Ascending aorta (tissue), 2 donors: ENCODE measurements around the gene METRN. TPM values are rescaled to one million over a fixed set of nuclear protein-coding genes. Genes with fewer than 3 reads are reported as not detected.

ENCODE experiments used
- DNase-seq, 2 donors: peaks; one replicate each; pipeline ENCODE4 v3.0.0-alpha.2; 2019; ENCODE audit warnings: low spot score in 2 of 2
- H3K27ac ChIP-seq, 2 donors: fragments of 200-600 bp; sonication (generic); one replicate each; pipeline ENCODE4 v1.5.1; 2016 to 2017; ENCODE audit warnings: mild to moderate bottlenecking in 1 of 2
- H3K27me3 ChIP-seq: fragments of 200-600 bp; sonication (generic); one replicate; pipeline ENCODE4 v1.5.1; 2017
- H3K36me3 ChIP-seq, 2 donors: fragments of 200-600 bp; sonication (generic); one replicate each; pipeline ENCODE4 v1.5.1; 2016
- H3K4me1 ChIP-seq, 2 donors: fragments of 200-600 bp; sonication (generic); one replicate each; pipeline ENCODE4 v1.5.1; 2016 to 2017; ENCODE audit warnings: mild to moderate bottlenecking in 1 of 2
- H3K4me3 ChIP-seq, 2 donors: fragments of 200-600 bp; sonication (generic); one replicate each; pipeline ENCODE4 v1.5.1; 2016 to 2017; ENCODE audit warnings: mild to moderate bottlenecking in 1 of 2
- H3K9me3 ChIP-seq, 2 donors: fragments of 200-600 bp; sonication (generic); one replicate each; pipeline ENCODE4 v1.5.1; 2016
- intact Hi-C: fragments of 100-400 bp; cut with DNase I; formaldehyde crosslinking; loops from one replicate; pipeline ENCODE4 v1.15.1; 2023
- total RNA-seq: library from RNA; depleted of rRNA; stranded (reverse); fragments of >200 nt; gene quantifications from one replicate; pipeline ENCODE4 v1.1.0, GENCODE V29; 2016
- TF ChIP-seq, protein P1 (sequence below), 3 experiments: fragments of 200-600 bp in 2 of 3; fragments of 450-650 bp in 1 of 3; sonication (generic) in 2 of 3; IDR thresholded peaks; one replicate each; pipeline ENCODE4 v1.5.1; 2016 to 2019; ENCODE audit warnings: antibody characterized with exemption in 3 of 3, mild to moderate bottlenecking in 1 of 3, moderate library complexity in 1 of 3

The METRN gene
- total RNA-seq, 1 donor from 2014 or later, result 118 TPM

- no peaks in the 10 kb centered on the region for H3K9me3 ChIP-seq
- H3K27me3 ChIP-seq, result peaks cover 38% of the 10 kb centered on the region
- DNase-seq, result no peak
- no peak overlapping the region for H3K27ac ChIP-seq
- TF ChIP-seq, protein P1, sequence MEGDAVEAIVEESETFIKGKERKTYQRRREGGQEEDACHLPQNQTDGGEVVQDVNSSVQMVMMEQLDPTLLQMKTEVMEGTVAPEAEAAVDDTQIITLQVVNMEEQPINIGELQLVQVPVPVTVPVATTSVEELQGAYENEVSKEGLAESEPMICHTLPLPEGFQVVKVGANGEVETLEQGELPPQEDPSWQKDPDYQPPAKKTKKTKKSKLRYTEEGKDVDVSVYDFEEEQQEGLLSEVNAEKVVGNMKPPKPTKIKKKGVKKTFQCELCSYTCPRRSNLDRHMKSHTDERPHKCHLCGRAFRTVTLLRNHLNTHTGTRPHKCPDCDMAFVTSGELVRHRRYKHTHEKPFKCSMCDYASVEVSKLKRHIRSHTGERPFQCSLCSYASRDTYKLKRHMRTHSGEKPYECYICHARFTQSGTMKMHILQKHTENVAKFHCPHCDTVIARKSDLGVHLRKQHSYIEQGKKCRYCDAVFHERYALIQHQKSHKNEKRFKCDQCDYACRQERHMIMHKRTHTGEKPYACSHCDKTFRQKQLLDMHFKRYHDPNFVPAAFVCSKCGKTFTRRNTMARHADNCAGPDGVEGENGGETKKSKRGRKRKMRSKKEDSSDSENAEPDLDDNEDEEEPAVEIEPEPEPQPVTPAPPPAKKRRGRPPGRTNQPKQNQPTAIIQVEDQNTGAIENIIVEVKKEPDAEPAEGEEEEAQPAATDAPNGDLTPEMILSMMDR (IDR thresholded peaks at IDR 0.05), result no peak
- no peaks in the 10 kb centered on the region for H3K36me3 ChIP-seq
- H3K4me1 ChIP-seq, result peaks cover 6 to 7% of the 10 kb centered on the region in 2 donors
- intact Hi-C loops, result no loop called here
- H3K4me3 ChIP-seq, result no peak overlapping the region
These were observed 15.8 kb upstream of the METRN start for GRCh38 chr16:698911-699671.

- intact Hi-C loops, result no loop called here
- Histone ChIP-seq H3K4me3 (no peak overlapping the region), H3K27ac (no peak overlapping the region), H3K36me3 (no peaks in the 10 kb centered on the region), H3K9me3 (no peaks in the 10 kb centered on the region), H3K4me1 (peaks cover 0 to under 1% of the 10 kb centered on the region in 2 donors), H3K27me3 (peaks cover 29% of the 10 kb centered on the region)
- TF ChIP-seq, protein P1 (IDR thresholded peaks at IDR 0.05), result no peak
- no peak for DNase-seq
These were observed 14.0 kb upstream of the METRN start for GRCh38 chr16:700684-701584.

GRCh38 chr16:702341-702740 is 12.6 kb upstream of the METRN start:
- TF ChIP-seq, protein P1 (IDR thresholded peaks at IDR 0.05), result no peak
- Histone ChIP-seq H3K36me3 (no peaks in the 10 kb centered on the region), H3K4me3 (no peak overlapping the region), H3K4me1 (peaks cover 0 to 3% of the 10 kb centered on the region in 2 donors), H3K27me3 (peaks cover 33% of the 10 kb centered on the region), H3K27ac (no peak overlapping the region), H3K9me3 (no peaks in the 10 kb centered on the region)
- DNase-seq, result no peak
- intact Hi-C loops, result no loop called here

- Histone ChIP-seq H3K36me3 (no peaks in the 10 kb centered on the region), H3K4me3 (no peak overlapping the region), H3K4me1 (peaks cover 0 to 3% of the 10 kb centered on the region in 2 donors), H3K9me3 (no peaks in the 10 kb centered on the region), H3K27ac (no peak overlapping the region), H3K27me3 (peaks cover 33% of the 10 kb centered on the region)
- DNase-seq, result no peak
- intact Hi-C loops, result no loop called here
- TF ChIP-seq, protein P1 (IDR thresholded peaks at IDR 0.05), result no peak
These were observed 11.5 kb upstream of the METRN start for GRCh38 chr16:703406-703805.

- no peaks in the 10 kb centered on the region for H3K9me3 ChIP-seq
- no peaks in the 10 kb centered on the region for H3K36me3 ChIP-seq
- H3K4me1 ChIP-seq, result peaks cover 0 to 3% of the 10 kb centered on the region in 2 donors
- intact Hi-C loops, result no loop called here
- no peak for DNase-seq
- peaks cover 33% of the 10 kb centered on the region for H3K27me3 ChIP-seq
- TF ChIP-seq, protein P1 (IDR thresholded peaks at IDR 0.05), result no peak
- no peak overlapping the region for H3K4me3 ChIP-seq
- H3K27ac ChIP-seq, result no peak overlapping the region
These were observed 10.9 kb upstream of the METRN start for GRCh38 chr16:704047-704446.
